ENCODE data around the gene ST8SIA1.

DNA sequence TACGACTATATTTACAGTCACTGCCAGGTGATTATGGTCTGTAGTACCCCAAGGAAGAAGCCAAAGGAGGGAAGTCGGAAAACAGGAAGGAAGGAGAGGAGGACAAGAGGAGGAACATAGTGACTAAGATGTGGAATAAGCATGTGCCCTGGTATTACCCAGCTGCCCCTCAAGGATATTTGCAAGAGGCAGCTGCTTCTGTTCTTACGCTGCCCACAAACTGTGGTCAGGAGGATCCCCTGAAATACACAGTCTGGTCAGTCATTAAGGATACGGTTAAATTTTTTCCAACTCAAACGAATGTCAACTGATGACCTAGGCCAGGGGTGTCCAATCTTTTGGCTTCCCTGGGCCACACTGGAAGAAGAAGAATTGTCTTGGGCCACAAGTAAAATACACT is 162.0 kb downstream of the ST8SIA1 start:
- TF ChIP-seq, protein P1, sequence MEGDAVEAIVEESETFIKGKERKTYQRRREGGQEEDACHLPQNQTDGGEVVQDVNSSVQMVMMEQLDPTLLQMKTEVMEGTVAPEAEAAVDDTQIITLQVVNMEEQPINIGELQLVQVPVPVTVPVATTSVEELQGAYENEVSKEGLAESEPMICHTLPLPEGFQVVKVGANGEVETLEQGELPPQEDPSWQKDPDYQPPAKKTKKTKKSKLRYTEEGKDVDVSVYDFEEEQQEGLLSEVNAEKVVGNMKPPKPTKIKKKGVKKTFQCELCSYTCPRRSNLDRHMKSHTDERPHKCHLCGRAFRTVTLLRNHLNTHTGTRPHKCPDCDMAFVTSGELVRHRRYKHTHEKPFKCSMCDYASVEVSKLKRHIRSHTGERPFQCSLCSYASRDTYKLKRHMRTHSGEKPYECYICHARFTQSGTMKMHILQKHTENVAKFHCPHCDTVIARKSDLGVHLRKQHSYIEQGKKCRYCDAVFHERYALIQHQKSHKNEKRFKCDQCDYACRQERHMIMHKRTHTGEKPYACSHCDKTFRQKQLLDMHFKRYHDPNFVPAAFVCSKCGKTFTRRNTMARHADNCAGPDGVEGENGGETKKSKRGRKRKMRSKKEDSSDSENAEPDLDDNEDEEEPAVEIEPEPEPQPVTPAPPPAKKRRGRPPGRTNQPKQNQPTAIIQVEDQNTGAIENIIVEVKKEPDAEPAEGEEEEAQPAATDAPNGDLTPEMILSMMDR (IDR thresholded peaks at IDR 0.05 in 8 of 11, conservative IDR thresholded peaks at IDR 0.05 in 3 of 11): no peak
- TF ChIP-seq POLR2AphosphoS5 (IDR thresholded peaks at IDR 0.05): no peak
- no peak for TF ChIP-seq POLR2A (IDR thresholded peaks at IDR 0.05)
